HepG2 (cell line): Measurements from ENCODE around the gene ADI1. TPM values are rescaled to one million over a fixed set of nuclear protein-coding genes. Genes with fewer than 3 reads are reported as not detected.
A peak's percentile ranks its signal among the peaks of the same experiment; 100 is the strongest.

Experiments used
- BORCS8-MEF2B ChIP-seq: sonication (generic); formaldehyde crosslinking; IDR thresholded peaks from 2 replicates; pipeline ENCODE4 v1.8.0; 2022; ENCODE audit warnings: mild to moderate bottlenecking, missing genetic modification reagents
- CEBPZ ChIP-seq: IDR thresholded peaks from 2 replicates; pipeline ENCODE4 v1.6.1; 2012; ENCODE audit warnings: low read length, improper control_type of control experiment
- DNMT3B ChIP-seq: conservative IDR thresholded peaks from 2 replicates; pipeline ENCODE4 v1.6.1; 2016; ENCODE audit warnings: missing biosample characterization, control low read depth
- ETV6 ChIP-seq: sonication (generic); formaldehyde crosslinking; conservative IDR thresholded peaks from 2 replicates; pipeline ENCODE4 v1.4.0; 2020; ENCODE audit warnings: missing genetic modification reagents
- FOXA1 ChIP-seq, 2 experiments: fragments of 450-650 bp in 1 of 2; sonication (generic) in 1 of 2; formaldehyde crosslinking in 1 of 2; IDR thresholded peaks; 2 replicates each; pipeline versions ENCODE4 v1.4.0 to v1.6.1; 2016 to 2020; ENCODE audit warnings: missing genetic modification reagents in 1 of 2
- FOXP1 ChIP-seq, 2 experiments: fragments of 450-650 bp in 1 of 2; IDR thresholded peaks; 2 replicates each; pipeline ENCODE4 v1.6.1; 2017 to 2018; ENCODE audit warnings: antibody characterized with exemption in 1 of 2
- GLI4 ChIP-seq: sonication (generic); formaldehyde crosslinking; IDR thresholded peaks from 2 replicates; pipeline ENCODE4 v1.5.1; 2020; ENCODE audit warnings: missing genetic modification reagents, mild to moderate bottlenecking, moderate library complexity, borderline replicate concordance
- NFRKB ChIP-seq: fragments of 450-650 bp; IDR thresholded peaks from 2 replicates; pipeline ENCODE4 v1.6.1; 2017
- PHB2 ChIP-seq: fragments of 450-650 bp; IDR thresholded peaks from 2 replicates; pipeline ENCODE4 v1.6.1; 2018; ENCODE audit not compliant: partially characterized antibody
- REL ChIP-seq: sonication (generic); formaldehyde crosslinking; conservative IDR thresholded peaks from 2 replicates; pipeline ENCODE4 v1.8.0; 2022; ENCODE audit warnings: mild to moderate bottlenecking, missing genetic modification reagents, moderate library complexity
- SMYD3 ChIP-seq: sonication (generic); formaldehyde crosslinking; IDR thresholded peaks from 2 replicates; pipeline ENCODE4 v1.8.1; 2023; ENCODE audit warnings: mild to moderate bottlenecking, missing genetic modification reagents
- TBP ChIP-seq: sonication (generic); formaldehyde crosslinking; IDR thresholded peaks from 2 replicates; pipeline ENCODE4 v1.5.0; 2020; ENCODE audit warnings: missing genetic modification reagents
- THYN1 ChIP-seq: sonication (generic); formaldehyde crosslinking; IDR thresholded peaks from 2 replicates; pipeline ENCODE4 v1.8.1; 2023; ENCODE audit warnings: low read depth, mild to moderate bottlenecking, moderate library complexity, missing genetic modification reagents, borderline replicate concordance
- ZFP37 ChIP-seq: sonication (generic); formaldehyde crosslinking; IDR thresholded peaks from 2 replicates; pipeline ENCODE4 v1.4.0; 2020; ENCODE audit warnings: missing genetic modification reagents, borderline replicate concordance
- ZFY ChIP-seq: sonication (generic); formaldehyde crosslinking; IDR thresholded peaks from 2 replicates; pipeline ENCODE4 v1.4.0; 2020; ENCODE audit warnings: missing genetic modification reagents
- ZNF160 ChIP-seq: sonication (generic); formaldehyde crosslinking; IDR thresholded peaks from 2 replicates; pipeline ENCODE4 v1.8.0; 2022; ENCODE audit warnings: mild to moderate bottlenecking, inconsistent platforms, missing genetic modification reagents
- ZNF205 ChIP-seq: IDR thresholded peaks from 2 replicates; pipeline ENCODE4 v1.6.1; 2018; ENCODE audit warnings: missing biosample characterization, missing genetic modification reagents
- ZNF264 ChIP-seq: sonication (generic); formaldehyde crosslinking; IDR thresholded peaks from 2 replicates; pipeline ENCODE4 v1.4.0; 2020; ENCODE audit warnings: missing genetic modification reagents
- ZNF512B ChIP-seq: sonication (generic); formaldehyde crosslinking; IDR thresholded peaks from 2 replicates; pipeline ENCODE4 v1.5.1; 2020; ENCODE audit warnings: missing genetic modification reagents, mild to moderate bottlenecking, borderline replicate concordance
- ZNF644 ChIP-seq: IDR thresholded peaks from 2 replicates; pipeline ENCODE4 v1.6.1; 2016; ENCODE audit warnings: low read depth
- ZSCAN20 ChIP-seq: sonication (generic); formaldehyde crosslinking; IDR thresholded peaks from 2 replicates; pipeline ENCODE4 v1.4.0; 2020; ENCODE audit warnings: missing genetic modification reagents, mild to moderate bottlenecking, borderline replicate concordance
- ZZZ3 ChIP-seq: sonication (generic); formaldehyde crosslinking; IDR thresholded peaks from 2 replicates; pipeline ENCODE4 v1.4.0; 2020; ENCODE audit warnings: missing genetic modification reagents, mild to moderate bottlenecking, borderline replicate concordance
- polyA plus RNA-seq, 8 experiments: library from polyadenylated mRNA; depleted of rRNA in 3 of 8; stranded (reverse) in 7 of 8; unstranded in 1 of 8; fragments of >200 nt; fragmentation: Illumina TruSeq in 4 of 8; extraction: Trizol in 4 of 8; gene quantifications; 2 replicates each; pipeline versions ENCODE4 v1.2.1 to v1.2.3, GENCODE V29; 2011 to 2016; ENCODE audit warnings: low read depth in 4 of 8, missing spikeins in 1 of 8, mixed read lengths in 1 of 8; ENCODE audit not compliant: insufficient read depth in 1 of 8
- total RNA-seq, 5 experiments: library from RNA; depleted of rRNA; stranded (reverse); fragments of >200 nt; fragmentation: Illumina TruSeq; extraction: Trizol; gene quantifications; 2 replicates each; pipeline ENCODE4 v1.2.3, GENCODE V29; 2016; ENCODE audit warnings: low read depth in 1 of 5

Gene ADI1
- total and polyA plus RNA-seq, 2 of the 13 experiments (the other 11 are each of a cell fraction or from before 2014, with no cell fraction given) = 28.7 to 123 TPM

GRCh38 chr2:3535794-3536681, 16.7 kb upstream of the ADI1 start (continued):
- 0 out of 2 replicates have a peak, but pooled peaks have one; percentile 68 for TF ChIP-seq GLI4 (CRISPR knock-in tag)
- TF ChIP-seq ZFP37 (CRISPR knock-in tag) = no peak
- TF ChIP-seq BORCS8-MEF2B (CRISPR knock-in tag) = peak; percentile 44; the same call in 1 of the 2 replicates
- TF ChIP-seq NFRKB = no peak
- no peak; the same call in 1 of the 2 replicates for TF ChIP-seq ZNF160 (CRISPR knock-in tag)
- no peak for TF ChIP-seq ZZZ3 (CRISPR knock-in tag)
- TF ChIP-seq ZSCAN20 (CRISPR knock-in tag) = peak; percentile 58; the same call in 1 of the 2 replicates
- no peak for TF ChIP-seq TBP
- TF ChIP-seq ZNF644 = no peak
- TF ChIP-seq ZFY (CRISPR knock-in tag) = peak; percentile 67; the same call in 1 of the 2 replicates
- TF ChIP-seq FOXP1 (IDR thresholded peaks at IDR 0.05) = no peak
- no peak for TF ChIP-seq FOXP1 (CRISPR knock-in tag; IDR thresholded peaks at IDR 0.05)
- no peak for TF ChIP-seq THYN1 (CRISPR knock-in tag)
- TF ChIP-seq FOXA1 (IDR thresholded peaks at IDR 0.05) = no peak
- TF ChIP-seq FOXA1 (CRISPR knock-in tag; IDR thresholded peaks at IDR 0.05) = no peak; the same call in 1 of the 2 replicates
- no peak for TF ChIP-seq ZNF264 (CRISPR knock-in tag)
- no peak for TF ChIP-seq CEBPZ
- TF ChIP-seq REL = no peak
- TF ChIP-seq ZNF205 (CRISPR knock-in tag) = no peak
- no peak for TF ChIP-seq PHB2
- peak; percentile 93 for TF ChIP-seq ZNF512B
- TF ChIP-seq ETV6 (CRISPR knock-in tag) = no peak
- no peak; the same call in 1 of the 2 replicates for TF ChIP-seq DNMT3B (CRISPR knock-in tag)
- no peak for TF ChIP-seq SMYD3 (CRISPR knock-in tag)
